Mesenchymal stem cell (in vitro differentiated cells and primary cell): ENCODE results near the gene NEK2.

Experiments
- DNase-seq: peaks from one replicate; pipeline ENCODE4 v3.0.0-alpha.2; 2013
- H2AFZ ChIP-seq: one replicate; pipeline ENCODE4 v1.6.1; 2013; ENCODE audit warnings: low read depth, mild to moderate bottlenecking, control low read depth, inconsistent platforms, low read length, moderate library complexity
- H2AK5ac ChIP-seq: 2 replicates; pipeline ENCODE4 v1.6.1; 2013; ENCODE audit warnings: low read length, moderate library complexity, mild to moderate bottlenecking, inconsistent platforms; ENCODE audit not compliant: severe bottlenecking
- H2BK120ac ChIP-seq: one replicate; pipeline ENCODE4 v1.6.1; 2013; ENCODE audit warnings: low read depth, mild to moderate bottlenecking, inconsistent platforms, low read length, moderate library complexity
- H2BK12ac ChIP-seq, 2 experiments: one replicate each; pipeline ENCODE4 v1.6.1; 2013; ENCODE audit warnings: inconsistent platforms in 2 of 2, low read length in 2 of 2, mild to moderate bottlenecking in 2 of 2, moderate library complexity in 2 of 2, control low read depth in 1 of 2
- H2BK15ac ChIP-seq: one replicate; pipeline ENCODE4 v1.6.1; 2013; ENCODE audit warnings: mild to moderate bottlenecking, low read depth, inconsistent platforms; ENCODE audit not compliant: poor library complexity, severe bottlenecking
- H2BK5ac ChIP-seq: 2 replicates; pipeline ENCODE4 v1.6.1; 2013; ENCODE audit warnings: low read depth, mild to moderate bottlenecking, low read length, control low read depth, inconsistent platforms; ENCODE audit not compliant: poor library complexity, severe bottlenecking
- H3K14ac ChIP-seq, 2 experiments: one replicate each; pipeline ENCODE4 v1.6.1; 2013; ENCODE audit warnings: inconsistent platforms in 2 of 2, low read length in 2 of 2, control low read depth in 1 of 2, mild to moderate bottlenecking in 1 of 2, moderate library complexity in 1 of 2
- H3K18ac ChIP-seq, 2 experiments: one replicate each; pipeline ENCODE4 v1.6.1; 2013; ENCODE audit warnings: inconsistent platforms in 2 of 2, low read length in 2 of 2, control low read depth in 1 of 2, low read depth in 1 of 2, mild to moderate bottlenecking in 1 of 2
- H3K23ac ChIP-seq, 2 experiments: one replicate each; pipeline ENCODE4 v1.6.1; 2013; ENCODE audit warnings: inconsistent platforms in 2 of 2, low read length in 2 of 2, mild to moderate bottlenecking in 2 of 2, moderate library complexity in 2 of 2, control low read depth in 1 of 2
- H3K27ac ChIP-seq: 2 replicates; pipeline ENCODE4 v1.5.1; 2013; ENCODE audit warnings: mild to moderate bottlenecking, moderate library complexity, low read length, control low read depth, inconsistent platforms; ENCODE audit not compliant: poor library complexity, severe bottlenecking
- H3K27me3 ChIP-seq, 2 experiments: 2 replicates each; pipeline versions ENCODE4 v1.6.1 to v1.7.0; 2013; ENCODE audit warnings: low read length in 2 of 2, mild to moderate bottlenecking in 2 of 2, moderate library complexity in 2 of 2, control low read depth in 1 of 2, inconsistent platforms in 1 of 2; ENCODE audit not compliant: control insufficient read depth in 1 of 2, insufficient read depth in 1 of 2
- H3K36me3 ChIP-seq, 2 experiments: 2 replicates each; pipeline versions ENCODE4 v1.6.1 to v1.7.0; 2013; ENCODE audit warnings: low read length in 2 of 2, control low read depth in 1 of 2, inconsistent platforms in 1 of 2, low read depth in 1 of 2, mild to moderate bottlenecking in 1 of 2; ENCODE audit not compliant: insufficient read depth in 2 of 2, control insufficient read depth in 1 of 2
- H3K4ac ChIP-seq, 2 experiments: one replicate each; pipeline ENCODE4 v1.6.1; 2013; ENCODE audit warnings: inconsistent platforms in 2 of 2, low read length in 2 of 2, mild to moderate bottlenecking in 2 of 2, moderate library complexity in 2 of 2, control low read depth in 1 of 2, low read depth in 1 of 2
- H3K4me1 ChIP-seq: 2 replicates; pipeline ENCODE4 v1.6.1; 2013; ENCODE audit warnings: low read depth, low read length, control low read depth; ENCODE audit not compliant: control insufficient read depth, insufficient read depth
- H3K4me2 ChIP-seq: 2 replicates; pipeline ENCODE4 v1.6.1; 2013; ENCODE audit warnings: low read length, mild to moderate bottlenecking, inconsistent platforms; ENCODE audit not compliant: poor library complexity, severe bottlenecking
- H3K4me3 ChIP-seq, 2 experiments: 2 replicates each; pipeline versions ENCODE4 v1.5.1 to v1.7.0; 2013; ENCODE audit warnings: low read length in 2 of 2, mild to moderate bottlenecking in 2 of 2, control low read depth in 1 of 2, low read depth in 1 of 2; ENCODE audit not compliant: insufficient read depth in 1 of 2
- H3K79me1 ChIP-seq: replicated peaks from 2 replicates; pipeline ENCODE4 v1.6.1; 2013; ENCODE audit warnings: mild to moderate bottlenecking, control low read depth, low read length, inconsistent platforms; ENCODE audit not compliant: poor library complexity, severe bottlenecking
- H3K9ac ChIP-seq: 2 replicates; pipeline ENCODE4 v1.7.0; 2013; ENCODE audit warnings: mild to moderate bottlenecking, low read length, moderate library complexity
- H3K9me3 ChIP-seq: 2 replicates; pipeline ENCODE4 v1.7.0; 2013; ENCODE audit warnings: mild to moderate bottlenecking, low read length; ENCODE audit not compliant: control insufficient read depth
- H4K8ac ChIP-seq: one replicate; pipeline ENCODE4 v1.6.1; 2013; ENCODE audit warnings: inconsistent platforms, mild to moderate bottlenecking, low read length, moderate library complexity
- H4K91ac ChIP-seq: one replicate; pipeline ENCODE4 v1.6.1; 2013; ENCODE audit warnings: mild to moderate bottlenecking, low read length, inconsistent platforms
- WGBS: methylation state at CpG from one replicate; pipeline ENCODE4 v1.1.7; 2013; ENCODE audit warnings: mixed read lengths; 5-methylcytosine and 5-hydroxymethylcytosine counted together

The NEK2 gene

GRCh38 chr1:211619033-211619996 is 56.1 kb downstream of the NEK2 start:
- H3K18ac ChIP-seq = no peak overlapping the region
- 78% methylated on average over 8 of the region's 8 CpGs for WGBS

GRCh38 chr1:211616965-211617297 is 58.5 kb downstream of the NEK2 start:
- WGBS = 94% methylated on average over 5 of the region's 5 CpGs
- Histone ChIP-seq H3K4me2 (no peak overlapping the region), H3K27me3 (no peaks in the 10 kb centered on the region), H3K14ac (peak overlapping the region in 1 of 2 experiments; percentile 44), H2BK5ac (no peak overlapping the region), H3K4me3 (no peak overlapping the region), H3K4me1 (peaks cover 12% of the 10 kb centered on the region), H3K27ac (no peak overlapping the region), H2AFZ (no peak overlapping the region), H2BK15ac (no peak overlapping the region), H3K79me1 (no peaks in the 10 kb centered on the region), H3K18ac (no peak overlapping the region), H2BK12ac (peak overlapping the region in 1 of 2 experiments; percentile 61), H3K23ac (no peak overlapping the region), H3K9me3 (no peaks in the 10 kb centered on the region), H2AK5ac (no peak overlapping the region), H2BK120ac (no peak overlapping the region), H3K36me3 (no peaks in the 10 kb centered on the region), H3K4ac (no peak overlapping the region), H4K8ac (peak overlapping the region; percentile 88), H4K91ac (no peak overlapping the region), H3K9ac (peak overlapping the region; percentile 1)
- DNase-seq = no peak

More at GRCh38 chr1:211619033-211619996, 56.1 kb downstream of the NEK2 start:
- Histone ChIP-seq H2BK12ac (no peak overlapping the region), H3K23ac (no peak overlapping the region), H3K27me3 (no peaks in the 10 kb centered on the region), H3K9me3 (no peaks in the 10 kb centered on the region), H2BK15ac (no peak overlapping the region), H2BK5ac (no peak overlapping the region), H3K9ac (no peak overlapping the region), H2AFZ (no peak overlapping the region), H3K4ac (no peak overlapping the region), H2AK5ac (no peak overlapping the region), H3K27ac (no peak overlapping the region), H3K4me3 (no peak overlapping the region), H3K36me3 (no peaks in the 10 kb centered on the region), H4K91ac (no peak overlapping the region), H3K4me1 (peaks cover 6% of the 10 kb centered on the region), H4K8ac (no peak overlapping the region), H2BK120ac (no peak overlapping the region), H3K4me2 (no peak overlapping the region), H3K14ac (no peak overlapping the region), H3K79me1 (no peaks in the 10 kb centered on the region)
- DNase-seq = no peak

- 83% methylated on average over 13 of the region's 13 CpGs for WGBS
- Histone ChIP-seq H3K23ac (no peak overlapping the region), H2BK12ac (peak overlapping the region; percentile 49 to 61), H4K8ac (peak overlapping the region; percentile 88), H3K4me2 (no peak overlapping the region), H3K18ac (peak overlapping the region in 1 of 2 experiments; percentile 18), H3K79me1 (no peaks in the 10 kb centered on the region), H3K14ac (peak overlapping the region in 1 of 2 experiments; percentile 44), H2BK5ac (no peak overlapping the region), H2BK120ac (no peak overlapping the region), H3K27ac (no peak overlapping the region), H2BK15ac (no peak overlapping the region), H2AK5ac (no peak overlapping the region), H3K4ac (no peak overlapping the region), H2AFZ (no peak overlapping the region), H3K4me3 (no peak overlapping the region), H3K9ac (peak overlapping the region; percentile 1), H3K27me3 (no peaks in the 10 kb centered on the region), H3K36me3 (no peaks in the 10 kb centered on the region), H3K4me1 (peaks cover 10% of the 10 kb centered on the region), H3K9me3 (no peaks in the 10 kb centered on the region), H4K91ac (no peak overlapping the region)
- DNase-seq = no peak
These were observed 59.0 kb downstream of the NEK2 start for GRCh38 chr1:211616231-211616964.

- peaks cover 11% of the 10 kb centered on the region for H3K4me1 ChIP-seq
- H3K9ac ChIP-seq = no peak overlapping the region
- no peak overlapping the region for H2BK120ac ChIP-seq
- H3K27me3 ChIP-seq = no peaks in the 10 kb centered on the region
- no peak overlapping the region for H3K4me3 ChIP-seq
- H2BK12ac ChIP-seq = peak overlapping the region in 1 of 2 experiments; percentile 94
- peak overlapping the region; percentile 73 for H4K91ac ChIP-seq
- no peak overlapping the region for H2BK5ac ChIP-seq
- H3K18ac ChIP-seq = no peak overlapping the region
- no peaks in the 10 kb centered on the region for H3K36me3 ChIP-seq
- H3K79me1 ChIP-seq = no peaks in the 10 kb centered on the region
- H3K14ac ChIP-seq = peak overlapping the region in 1 of 2 experiments; percentile 10
- WGBS = 96% methylated on average over 11 of the region's 11 CpGs
- no peak overlapping the region for H4K8ac ChIP-seq
- no peak overlapping the region for H3K4ac ChIP-seq
- no peaks in the 10 kb centered on the region for H3K9me3 ChIP-seq
- H3K27ac ChIP-seq = no peak overlapping the region
- no peak for DNase-seq
- H2AK5ac ChIP-seq = no peak overlapping the region
- no peak overlapping the region for H3K23ac ChIP-seq
- H2BK15ac ChIP-seq = no peak overlapping the region
- no peak overlapping the region for H2AFZ ChIP-seq
- no peak overlapping the region for H3K4me2 ChIP-seq
These were observed 60.8 kb downstream of the NEK2 start for GRCh38 chr1:211614615-211615014.
